ENCODE results near the gene RALGAPA1. TPM values are rescaled to one million over a fixed set of nuclear protein-coding genes. Genes with fewer than 3 reads are reported as not detected.

Gene RALGAPA1
- total RNA-seq, 1 experiment from 2014 or later: 31.7 TPM

GRCh38 chr14:35556548-35556947, 252.5 kb downstream of the RALGAPA1 start (continued):
- no peak for TF ChIP-seq HMGXB4 (CRISPR knock-in tag; IDR thresholded peaks at IDR 0.05)

DNA sequence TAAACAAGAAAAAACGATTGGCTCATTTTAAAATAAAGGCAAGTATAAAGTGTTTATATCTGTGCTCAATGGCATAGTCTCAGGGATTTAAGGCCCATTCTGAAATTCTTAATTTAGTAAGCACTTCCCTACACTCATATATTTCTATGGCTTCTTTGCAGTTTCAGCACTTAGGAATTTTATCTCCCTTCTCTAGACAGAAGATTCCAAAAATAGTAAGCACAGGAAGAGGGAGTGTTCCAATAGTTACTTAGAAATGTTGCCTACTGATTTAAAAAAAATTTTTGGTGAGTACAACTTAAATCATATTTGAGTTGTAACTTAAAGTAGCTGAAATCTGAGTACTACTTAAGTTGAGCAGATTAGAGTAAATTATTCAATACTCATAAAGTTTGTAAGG, 255.3 kb downstream of the RALGAPA1 start:
- Mint-ChIP-seq H3K27ac (no peak overlapping the region), H3K4me3 (no peak overlapping the region), H3K4me1 (peaks cover 22% of the 10 kb centered on the region), H3K36me3 (no peaks in the 10 kb centered on the region), H3K27me3 (ENCODE audit: low read depth) (no peaks in the 10 kb centered on the region), H3K9me3 (no peaks in the 10 kb centered on the region)
- ChIA-PET POLR2A (no interaction called here), CTCF (no interaction called here)
- ATAC-seq: no peak
- DNase-seq (ENCODE audit: low spot score): no peak
- TF ChIP-seq PREB (CRISPR knock-in tag; IDR thresholded peaks at IDR 0.05; ENCODE audit: borderline replicate concordance) (no peak), GTF2I (CRISPR knock-in tag; conservative IDR thresholded peaks at IDR 0.05) (no peak), JAZF1 (CRISPR knock-in tag; IDR thresholded peaks at IDR 0.05) (no peak), FOXP4 (CRISPR knock-in tag; IDR thresholded peaks at IDR 0.05) (no peak), E2F4 (CRISPR knock-in tag; IDR thresholded peaks at IDR 0.05; ENCODE audit: borderline replicate concordance, low read depth) (no peak), CBFB (CRISPR knock-in tag; IDR thresholded peaks at IDR 0.05; ENCODE audit: low read depth) (no peak), ZBTB21 (CRISPR knock-in tag; IDR thresholded peaks at IDR 0.05; ENCODE audit: borderline replicate concordance) (no peak)
- TF ChIP-seq, protein P1, sequence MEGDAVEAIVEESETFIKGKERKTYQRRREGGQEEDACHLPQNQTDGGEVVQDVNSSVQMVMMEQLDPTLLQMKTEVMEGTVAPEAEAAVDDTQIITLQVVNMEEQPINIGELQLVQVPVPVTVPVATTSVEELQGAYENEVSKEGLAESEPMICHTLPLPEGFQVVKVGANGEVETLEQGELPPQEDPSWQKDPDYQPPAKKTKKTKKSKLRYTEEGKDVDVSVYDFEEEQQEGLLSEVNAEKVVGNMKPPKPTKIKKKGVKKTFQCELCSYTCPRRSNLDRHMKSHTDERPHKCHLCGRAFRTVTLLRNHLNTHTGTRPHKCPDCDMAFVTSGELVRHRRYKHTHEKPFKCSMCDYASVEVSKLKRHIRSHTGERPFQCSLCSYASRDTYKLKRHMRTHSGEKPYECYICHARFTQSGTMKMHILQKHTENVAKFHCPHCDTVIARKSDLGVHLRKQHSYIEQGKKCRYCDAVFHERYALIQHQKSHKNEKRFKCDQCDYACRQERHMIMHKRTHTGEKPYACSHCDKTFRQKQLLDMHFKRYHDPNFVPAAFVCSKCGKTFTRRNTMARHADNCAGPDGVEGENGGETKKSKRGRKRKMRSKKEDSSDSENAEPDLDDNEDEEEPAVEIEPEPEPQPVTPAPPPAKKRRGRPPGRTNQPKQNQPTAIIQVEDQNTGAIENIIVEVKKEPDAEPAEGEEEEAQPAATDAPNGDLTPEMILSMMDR (IDR thresholded peaks at IDR 0.05): no peak
- TF ChIP-seq, protein P2, sequence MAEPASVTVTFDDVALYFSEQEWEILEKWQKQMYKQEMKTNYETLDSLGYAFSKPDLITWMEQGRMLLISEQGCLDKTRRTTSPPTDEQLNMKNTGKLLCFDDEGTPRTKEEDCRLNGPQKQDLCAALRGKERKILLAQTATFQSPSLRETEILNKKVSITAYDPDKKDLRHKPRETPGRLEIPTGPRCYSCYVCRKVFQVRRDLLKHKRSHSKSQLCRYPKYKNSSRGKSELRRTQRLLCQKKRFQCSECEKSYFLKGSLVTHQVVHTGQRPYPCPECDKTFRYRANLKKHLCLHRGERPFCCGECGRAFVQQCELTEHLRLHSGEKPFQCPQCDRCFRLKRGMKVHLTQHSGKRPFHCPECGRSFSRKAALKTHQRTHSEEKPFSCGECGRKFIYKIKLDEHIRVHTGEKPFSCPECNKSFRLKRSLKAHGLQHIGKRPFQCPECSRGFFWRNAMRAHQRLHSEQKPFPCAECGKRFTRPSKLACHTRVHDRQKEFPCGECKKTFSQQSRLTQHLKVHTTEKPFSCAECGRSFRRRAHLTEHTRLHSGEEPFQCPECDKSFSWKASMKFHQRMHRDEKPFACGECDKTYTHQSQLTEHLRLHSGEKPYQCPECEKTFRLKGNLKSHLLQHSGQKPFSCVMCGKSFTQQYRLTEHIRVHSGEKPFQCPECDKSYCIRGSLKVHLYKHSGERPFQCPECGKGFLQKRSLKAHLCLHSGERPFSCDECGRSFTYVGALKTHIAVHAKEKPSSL (CRISPR knock-in tag; conservative IDR thresholded peaks at IDR 0.05): no peak
- TF ChIP-seq, protein P3, sequence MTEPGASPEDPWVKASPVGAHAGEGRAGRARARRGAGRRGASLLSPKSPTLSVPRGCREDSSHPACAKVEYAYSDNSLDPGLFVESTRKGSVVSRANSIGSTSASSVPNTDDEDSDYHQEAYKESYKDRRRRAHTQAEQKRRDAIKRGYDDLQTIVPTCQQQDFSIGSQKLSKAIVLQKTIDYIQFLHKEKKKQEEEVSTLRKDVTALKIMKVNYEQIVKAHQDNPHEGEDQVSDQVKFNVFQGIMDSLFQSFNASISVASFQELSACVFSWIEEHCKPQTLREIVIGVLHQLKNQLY (CRISPR knock-in tag; IDR thresholded peaks at IDR 0.05): no peak
- TF ChIP-seq, protein P4, sequence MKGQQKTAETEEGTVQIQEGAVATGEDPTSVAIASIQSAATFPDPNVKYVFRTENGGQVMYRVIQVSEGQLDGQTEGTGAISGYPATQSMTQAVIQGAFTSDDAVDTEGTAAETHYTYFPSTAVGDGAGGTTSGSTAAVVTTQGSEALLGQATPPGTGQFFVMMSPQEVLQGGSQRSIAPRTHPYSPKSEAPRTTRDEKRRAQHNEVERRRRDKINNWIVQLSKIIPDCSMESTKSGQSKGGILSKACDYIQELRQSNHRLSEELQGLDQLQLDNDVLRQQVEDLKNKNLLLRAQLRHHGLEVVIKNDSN (CRISPR knock-in tag; IDR thresholded peaks at IDR 0.05): no peak
- TF ChIP-seq, protein P5, sequence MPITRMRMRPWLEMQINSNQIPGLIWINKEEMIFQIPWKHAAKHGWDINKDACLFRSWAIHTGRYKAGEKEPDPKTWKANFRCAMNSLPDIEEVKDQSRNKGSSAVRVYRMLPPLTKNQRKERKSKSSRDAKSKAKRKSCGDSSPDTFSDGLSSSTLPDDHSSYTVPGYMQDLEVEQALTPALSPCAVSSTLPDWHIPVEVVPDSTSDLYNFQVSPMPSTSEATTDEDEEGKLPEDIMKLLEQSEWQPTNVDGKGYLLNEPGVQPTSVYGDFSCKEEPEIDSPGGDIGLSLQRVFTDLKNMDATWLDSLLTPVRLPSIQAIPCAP (CRISPR knock-in tag; IDR thresholded peaks at IDR 0.05): no peak

Measured in WTC11 (cell line).